OCI-LY7 (cell line): ENCODE measurements around the gene ARHGAP9. TPM values are rescaled to one million over a fixed set of nuclear protein-coding genes. Genes with fewer than 3 reads are reported as not detected.
"Not testable (repeated sequence)": the region's sequence is repeated elsewhere in the genome, so short reads cannot be mapped to it uniquely, and the experiment has no call there.

Source experiments
- BruUV-seq: library from RNA; stranded (reverse); fragments of 400-500 nt; replicated peaks from 2 replicates; lab custom pipeline; 2021; lab: Mats Ljungman, UMichigan
- CTCF ChIA-PET: fragments of 300-600 bp; sonication (Branson Sonifier 250); formaldehyde crosslinking; loops from one replicate; lab custom pipeline; 2022; ENCODE audit warnings: antibody characterized with exemption; ENCODE audit not compliant: unreplicated experiment; lab: Charles Lee
- POLR2A ChIA-PET: fragments of 300-600 bp; sonication (Branson Sonifier 250); formaldehyde crosslinking; loops from one replicate; lab custom pipeline; 2022; ENCODE audit warnings: antibody characterized with exemption; lab: Charles Lee
- DNase-seq: peaks from one replicate; pipeline ENCODE4 v3.0.0-alpha.2; 2015; ENCODE audit warnings: low spot score
- H2AFZ ChIP-seq: fragments of 200-600 bp; sonication (generic), shearing (Covaris generic); 2 replicates; pipeline ENCODE4 v1.6.1; 2014; ENCODE audit warnings: mild to moderate bottlenecking, antibody characterized with exemption, low read length, moderate library complexity
- H3K27ac ChIP-seq: fragments of 200-600 bp; sonication (generic); 2 replicates; pipeline ENCODE4 v1.5.1; 2014; ENCODE audit warnings: mixed run types, low read depth, mild to moderate bottlenecking, moderate library complexity, low read length, inconsistent platforms; ENCODE audit not compliant: poor library complexity, severe bottlenecking
- H3K36me3 ChIP-seq: fragments of 200-600 bp; sonication (generic); 2 replicates; pipeline ENCODE4 v1.6.1; 2014; ENCODE audit warnings: mild to moderate bottlenecking, antibody characterized with exemption, low read length, moderate library complexity, mixed read lengths; ENCODE audit not compliant: insufficient read depth
- H3K4me1 ChIP-seq: fragments of 200-600 bp; sonication (generic); 2 replicates; pipeline ENCODE4 v1.5.1; 2014; ENCODE audit warnings: mild to moderate bottlenecking, low read length; ENCODE audit not compliant: insufficient read depth, poor library complexity, severe bottlenecking
- H3K4me2 ChIP-seq: fragments of 200-600 bp; sonication (generic); 2 replicates; pipeline ENCODE4 v1.6.1; 2014; ENCODE audit warnings: mild to moderate bottlenecking, low read length
- H3K4me3 ChIP-seq: fragments of 200-600 bp; sonication (generic); 2 replicates; pipeline ENCODE4 v1.5.1; 2014; ENCODE audit warnings: mild to moderate bottlenecking, low read depth, low read length; ENCODE audit not compliant: poor library complexity, severe bottlenecking
- H3K79me2 ChIP-seq: fragments of 200-600 bp; sonication (generic); 2 replicates; pipeline ENCODE4 v1.6.1; 2016; ENCODE audit warnings: low read depth, mild to moderate bottlenecking, low read length, moderate library complexity, mixed read lengths; ENCODE audit not compliant: insufficient read depth
- H3K9me2 ChIP-seq: fragments of 200-600 bp; sonication (generic); 2 replicates; pipeline ENCODE4 v1.6.1; 2016; ENCODE audit warnings: mild to moderate bottlenecking, low read length, mixed read lengths; ENCODE audit not compliant: insufficient read depth
- H3K9me3 ChIP-seq: fragments of 200-600 bp; sonication (generic); 2 replicates; pipeline ENCODE4 v1.6.1; 2014; ENCODE audit warnings: mild to moderate bottlenecking, mixed run types, low read length, mixed read lengths
- H4K20me1 ChIP-seq: fragments of 200-600 bp; sonication (generic); 2 replicates; pipeline ENCODE4 v1.6.1; 2014; ENCODE audit warnings: mild to moderate bottlenecking, antibody characterized with exemption, low read length, moderate library complexity, mixed read lengths; ENCODE audit not compliant: insufficient read depth
- CTCF ChIP-seq: fragments of 200-600 bp; sonication (generic); conservative IDR thresholded peaks from 2 replicates; pipeline ENCODE4 v1.5.1; 2014; ENCODE audit warnings: mild to moderate bottlenecking, antibody characterized with exemption, low read length, moderate library complexity, mixed read lengths
- EZH2phosphoT487 ChIP-seq: fragments of 200-600 bp; sonication (generic); IDR thresholded peaks from 2 replicates; pipeline ENCODE4 v1.6.1; 2018; ENCODE audit warnings: low read depth, borderline replicate concordance, mild to moderate bottlenecking, mixed run types, antibody characterized with exemption, low read length, moderate library complexity, mixed read lengths
- intact Hi-C: fragments of 100-400 bp; cut with micrococcal nuclease; formaldehyde crosslinking; loops from one replicate; pipeline ENCODE4 v1.10.0; 2022; ENCODE audit not compliant: unreplicated experiment
- total RNA-seq, 2 experiments: library from RNA; depleted of rRNA in 1 of 2; stranded (reverse); fragments of >200 nt in 1 of 2; shearing (Covaris generic) in 1 of 2; gene quantifications; 2 replicates each; pipeline ENCODE4 v1.2.3, GENCODE V29; 2014 to 2022

ARHGAP9 gene
- total RNA-seq, 2 experiments from 2014 or later, result 66.2 to 111 TPM

- H3K36me3 ChIP-seq, result no peaks in the 10 kb centered on the region
- ChIA-PET CTCF (no interaction called here), POLR2A (interaction anchor here (0.6 to 0.9 kb wide), 3 partner anchors 9 to 1708 kb away, joined by 3 read pairs; partner anchors contain the start of gene INHBE)
- no peak overlapping the region for H2AFZ ChIP-seq
- no peaks in the 10 kb centered on the region for H3K79me2 ChIP-seq
- H3K4me1 ChIP-seq, result no peaks in the 10 kb centered on the region
- no TSS peak for BruUV-seq
- H3K9me3 ChIP-seq, result no peaks in the 10 kb centered on the region
- H3K4me3 ChIP-seq, result no peak overlapping the region
- H4K20me1 ChIP-seq, result no peaks in the 10 kb centered on the region
- TF ChIP-seq EZH2phosphoT487 (no peak), CTCF (no peak)
- DNase-seq, result no peak
- no peaks in the 10 kb centered on the region for H3K9me2 ChIP-seq
- H3K27ac ChIP-seq, result no peak overlapping the region
- intact Hi-C loops, result no loop called here
- H3K4me2 ChIP-seq, result no peak overlapping the region
Observed at GRCh38 chr12:57446292-57446960, 33.2 kb downstream of the ARHGAP9 start.

GRCh38 chr12:57444744-57445143, 34.9 kb downstream of the ARHGAP9 start:
- Histone ChIP-seq H3K4me1 (no peaks in the 10 kb centered on the region), H3K27ac (no peak overlapping the region), H4K20me1 (no peaks in the 10 kb centered on the region), H3K36me3 (no peaks in the 10 kb centered on the region), H3K9me3 (no peaks in the 10 kb centered on the region), H3K4me2 (no peak overlapping the region), H3K4me3 (no peak overlapping the region), H3K79me2 (no peaks in the 10 kb centered on the region), H2AFZ (no peak overlapping the region), H3K9me2 (no peaks in the 10 kb centered on the region)
- no peak for DNase-seq
- ChIA-PET POLR2A (interaction anchor here (1.3 kb wide), 1 partner anchor 12 kb away, joined by 3 read pairs; no protein-coding TSS in a partner anchor), CTCF (interaction anchor here (1.4 kb wide), 1 partner anchor 11 kb away, joined by 4 read pairs; the partner anchor contains the start of gene INHBE)
- BruUV-seq, result no TSS peak
- intact Hi-C loops, result no loop called here
- TF ChIP-seq CTCF, result no peak
- TF ChIP-seq EZH2phosphoT487, result no peak

- POLR2A ChIA-PET, result interaction anchor here (1.3 kb wide), 1 partner anchor 11 kb away, joined by 3 read pairs; no protein-coding TSS in a partner anchor
- DNase-seq, H3K4me2 ChIP-seq, H3K4me3 ChIP-seq, H3K4me1 ChIP-seq, H3K9me2 ChIP-seq, H4K20me1 ChIP-seq, BruUV-seq, H3K79me2 ChIP-seq, H3K36me3 ChIP-seq, intact Hi-C loops, H3K9me3 ChIP-seq, H3K27ac ChIP-seq, H2AFZ ChIP-seq: not testable (repeated sequence)
- CTCF ChIA-PET, result interaction anchor here (0.5 kb wide), 1 partner anchor 11 kb away, joined by 14 read pairs; the partner anchor contains the start of gene INHBE
Observed at GRCh38 chr12:57444337-57444736, 35.3 kb downstream of the ARHGAP9 start.
